Colonic mucosa (tissue), 4 donors: ENCODE data around the gene NGEF. TPM values are rescaled to one million over a fixed set of nuclear protein-coding genes. Genes with fewer than 3 reads are reported as not detected.
A peak's percentile ranks its signal among the peaks of the same experiment; 100 is the strongest.

Experiments used
- DNase-seq: peaks from one replicate; pipeline ENCODE4 v3.0.0-alpha.2; 2020
- H3K27ac ChIP-seq: fragments of 200-600 bp; one replicate; pipeline ENCODE4 v1.8.0; 2021
- H3K27me3 ChIP-seq: fragments of 200-600 bp; one replicate; pipeline ENCODE4 v1.8.0; 2021
- H3K36me3 ChIP-seq: fragments of 200-600 bp; one replicate; pipeline ENCODE4 v1.8.0; 2021
- H3K4me1 ChIP-seq: fragments of 200-600 bp; one replicate; pipeline ENCODE4 v1.8.0; 2021; ENCODE audit warnings: mild to moderate bottlenecking
- H3K4me3 ChIP-seq: fragments of 200-600 bp; one replicate; pipeline ENCODE4 v1.8.0; 2021
- H3K9ac ChIP-seq, 2 donors: one replicate each; pipeline ENCODE4 v1.7.0; 2013; ENCODE audit warnings: control low read depth in 2 of 2, low read depth in 2 of 2, low read length in 2 of 2
- H3K9me3 ChIP-seq: fragments of 200-600 bp; one replicate; pipeline ENCODE4 v1.8.0; 2021
- intact Hi-C: fragments of 100-400 bp; cut with DNase I; formaldehyde crosslinking; loops from one replicate; pipeline ENCODE4 v1.14.1; 2022
- total RNA-seq, 2 donors: library from RNA; stranded (reverse); fragmentation: NEBNext Ultra II Directional in 1 of 2; extraction: Animal tissue kit (Norgen Biotek cat#: 25700) in 1 of 2; gene quantifications; one replicate each; pipeline ENCODE4 v1.2.1, GENCODE V29; 2021
- TF ChIP-seq, protein P1 (sequence below): fragments of 200-600 bp; IDR thresholded peaks from one replicate; pipeline ENCODE4 v1.8.0; 2022; ENCODE audit warnings: antibody characterized with exemption, mild to moderate bottlenecking
- donor health status: healthy.
- donor health status: DM: no; HTN: no; CAD: no.
- donor health status: DM: no; HTN: no; CAD: no.

The NGEF gene
- total RNA-seq, 2 donors from 2014 or later: 25.6 to 34.0 TPM

DNA sequence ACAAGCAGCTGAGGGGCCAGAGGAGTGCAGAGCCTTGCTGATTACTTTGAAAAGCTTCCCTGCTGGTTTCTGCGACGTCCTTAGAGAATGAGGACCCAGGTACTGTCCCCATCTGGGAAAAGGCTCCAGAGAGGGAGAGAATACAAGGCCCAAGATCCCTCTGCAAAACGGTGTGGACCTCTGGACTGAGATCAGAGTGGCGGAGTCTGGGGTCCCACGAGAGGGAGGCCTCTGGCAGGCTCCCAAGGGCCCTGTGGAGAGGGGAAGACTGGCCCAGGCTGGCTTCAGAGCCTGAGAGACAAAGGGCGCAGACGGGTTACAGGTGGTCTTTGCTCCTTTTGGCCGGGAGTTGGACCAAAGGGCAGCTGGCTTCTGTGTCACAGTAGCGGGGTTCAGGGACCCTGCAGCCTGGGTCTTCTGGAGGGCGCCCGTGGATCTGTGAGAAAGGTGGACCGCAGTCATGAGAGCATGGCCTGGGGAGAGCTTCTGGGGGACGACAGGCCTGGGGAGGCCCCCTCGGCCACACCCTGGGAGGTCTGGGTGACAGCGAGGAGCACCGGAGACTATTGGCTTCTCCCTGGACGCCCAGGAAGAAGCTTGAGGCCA is 142.2 kb downstream of the NGEF start:
- no peak overlapping the region for H3K4me3 ChIP-seq

DNA sequence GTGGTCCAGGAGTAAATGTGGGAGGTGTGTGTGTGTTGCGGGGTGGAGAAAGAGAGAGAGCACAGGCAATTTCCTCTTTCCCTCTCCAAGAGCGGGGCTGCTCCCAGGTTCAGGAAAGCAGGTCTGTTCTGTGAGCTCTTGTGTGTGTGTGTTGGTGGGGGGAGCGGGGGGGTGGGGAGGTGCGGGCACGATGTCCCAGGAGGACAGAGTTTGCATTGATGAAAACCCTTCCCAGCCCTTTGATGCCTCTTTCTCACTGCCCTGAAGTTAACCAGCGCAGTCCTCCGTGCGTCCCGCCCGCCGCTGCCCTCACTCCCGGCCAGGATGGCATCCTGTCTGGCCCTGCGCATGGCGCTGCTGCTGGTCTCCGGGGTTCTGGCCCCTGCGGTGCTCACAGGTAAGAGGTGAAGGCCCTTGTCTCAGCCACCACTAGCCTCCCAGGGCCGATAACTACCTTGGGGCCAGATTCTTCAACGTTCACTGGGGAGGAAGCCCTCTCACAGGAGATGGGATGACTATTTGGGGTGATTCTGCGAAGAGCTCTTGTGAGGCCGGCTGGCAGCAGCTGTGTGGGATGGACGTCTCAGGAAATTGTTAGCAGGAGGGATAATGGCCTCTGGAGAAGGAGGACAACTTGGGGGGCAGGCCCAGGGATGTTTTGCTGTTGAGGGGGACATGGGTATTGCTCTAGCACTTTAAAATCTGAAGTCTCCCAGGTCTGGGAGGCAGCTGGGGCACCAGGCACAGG is 142.9 kb downstream of the NGEF start, which contains the start of gene SNORC:
SNORC (plus strand) TSS at position 247 of the 748 bp plus-strand sequence; CDS start at position 325, 78 bp downstream.
- H3K9ac ChIP-seq: peak within 1 kb of the TSS in 1 of 2 donors; percentile 44
- intact Hi-C loops: no loop called here
- H3K4me3 ChIP-seq: no peak within 1 kb of the TSS
- no peak for DNase-seq
- peaks cover 18% of the 10 kb centered on the region for H3K4me1 ChIP-seq
- no peak within 1 kb of the TSS for H3K27ac ChIP-seq
- H3K36me3 ChIP-seq: no peaks in the 10 kb centered on the region
- TF ChIP-seq, protein P1, sequence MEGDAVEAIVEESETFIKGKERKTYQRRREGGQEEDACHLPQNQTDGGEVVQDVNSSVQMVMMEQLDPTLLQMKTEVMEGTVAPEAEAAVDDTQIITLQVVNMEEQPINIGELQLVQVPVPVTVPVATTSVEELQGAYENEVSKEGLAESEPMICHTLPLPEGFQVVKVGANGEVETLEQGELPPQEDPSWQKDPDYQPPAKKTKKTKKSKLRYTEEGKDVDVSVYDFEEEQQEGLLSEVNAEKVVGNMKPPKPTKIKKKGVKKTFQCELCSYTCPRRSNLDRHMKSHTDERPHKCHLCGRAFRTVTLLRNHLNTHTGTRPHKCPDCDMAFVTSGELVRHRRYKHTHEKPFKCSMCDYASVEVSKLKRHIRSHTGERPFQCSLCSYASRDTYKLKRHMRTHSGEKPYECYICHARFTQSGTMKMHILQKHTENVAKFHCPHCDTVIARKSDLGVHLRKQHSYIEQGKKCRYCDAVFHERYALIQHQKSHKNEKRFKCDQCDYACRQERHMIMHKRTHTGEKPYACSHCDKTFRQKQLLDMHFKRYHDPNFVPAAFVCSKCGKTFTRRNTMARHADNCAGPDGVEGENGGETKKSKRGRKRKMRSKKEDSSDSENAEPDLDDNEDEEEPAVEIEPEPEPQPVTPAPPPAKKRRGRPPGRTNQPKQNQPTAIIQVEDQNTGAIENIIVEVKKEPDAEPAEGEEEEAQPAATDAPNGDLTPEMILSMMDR: no peak
- H3K9me3 ChIP-seq: no peaks in the 10 kb centered on the region
- no peaks in the 10 kb centered on the region for H3K27me3 ChIP-seq

More for the DNA sequence above, 142.2 kb downstream of the NGEF start:
- no peak for DNase-seq
- Histone ChIP-seq H3K27ac (no peak overlapping the region), H3K4me1 (peaks cover 15% of the 10 kb centered on the region), H3K27me3 (no peaks in the 10 kb centered on the region), H3K9ac (no peak overlapping the region), H3K36me3 (no peaks in the 10 kb centered on the region), H3K9me3 (no peaks in the 10 kb centered on the region)
- intact Hi-C loops: no loop called here
- TF ChIP-seq, protein P1: no peak

DNA sequence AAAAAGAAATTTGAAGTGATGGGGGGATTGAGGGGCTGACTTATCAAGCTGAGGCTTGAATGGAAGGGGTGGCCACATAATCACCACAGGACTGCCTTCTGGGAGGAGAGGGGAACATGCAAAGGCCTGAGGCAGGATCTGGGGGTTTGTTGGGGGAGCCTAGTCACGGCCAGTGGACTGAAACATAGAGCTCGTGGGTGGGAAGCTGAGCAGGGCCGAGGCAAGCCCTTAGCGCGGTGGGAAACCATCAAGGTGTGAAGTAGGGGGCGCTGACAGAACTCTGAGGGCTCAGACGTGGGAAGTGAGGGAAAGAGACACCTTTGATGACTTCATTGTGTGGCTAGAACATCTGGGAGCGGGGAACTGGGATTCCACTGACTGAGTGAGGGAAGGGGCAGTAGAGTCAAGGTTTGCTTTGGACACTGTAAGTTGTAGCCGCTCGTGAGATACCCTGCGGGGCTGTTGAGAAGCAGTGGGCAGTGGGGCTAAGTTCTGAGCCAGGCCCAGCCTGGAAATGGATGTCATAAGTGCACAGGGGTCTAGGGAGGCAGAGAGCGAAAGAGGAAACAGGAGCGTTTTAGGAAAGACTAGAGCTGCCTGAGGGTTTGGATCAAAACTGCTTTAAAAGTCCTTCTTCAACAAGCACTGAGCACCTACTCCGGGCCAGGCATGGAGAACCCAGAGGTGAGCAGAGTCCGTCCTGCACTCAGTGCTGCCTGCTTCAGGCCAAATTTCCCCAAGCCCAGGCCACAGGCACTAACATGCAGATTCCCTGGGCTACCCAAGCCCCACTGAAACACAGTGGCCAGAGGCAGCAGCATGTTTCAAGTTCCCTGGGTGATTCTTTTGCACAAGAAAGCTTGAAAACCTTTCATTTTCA is 143.7 kb downstream of the NGEF start:
- TF ChIP-seq, protein P1: no peak
- intact Hi-C loops: no loop called here
- no peak for DNase-seq

DNA sequence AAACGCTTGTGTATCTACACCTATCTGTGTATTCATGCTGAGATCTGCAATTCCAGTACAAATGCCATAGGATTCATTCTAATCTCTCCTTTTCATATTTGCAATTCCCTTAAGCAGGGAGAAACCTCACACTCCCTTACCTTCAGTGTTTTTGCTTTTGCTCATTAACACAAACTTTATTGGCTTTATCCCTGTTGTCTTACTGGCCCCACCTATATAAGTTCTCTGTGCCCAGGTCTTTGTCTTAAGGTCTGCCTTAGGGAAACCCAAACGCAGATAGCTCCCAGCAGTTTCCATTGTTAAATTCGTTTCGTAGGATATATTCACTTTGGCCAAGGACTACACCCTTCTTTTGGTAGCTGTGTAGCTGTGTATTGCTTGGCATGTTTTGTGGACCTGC is 147.0 kb downstream of the NGEF start:
- peaks cover 5% of the 10 kb centered on the region for H3K4me1 ChIP-seq
- intact Hi-C loops: no loop called here

More for the DNA sequence above, 143.7 kb downstream of the NGEF start:
- Histone ChIP-seq H3K4me3 (no peak overlapping the region), H3K27ac (no peak overlapping the region), H3K36me3 (no peaks in the 10 kb centered on the region), H3K4me1 (peaks cover 13% of the 10 kb centered on the region), H3K9me3 (no peaks in the 10 kb centered on the region), H3K27me3 (no peaks in the 10 kb centered on the region), H3K9ac (peak overlapping the region in 1 of 2 donors; percentile 44)

More for the DNA sequence above, 147.0 kb downstream of the NGEF start:
- Histone ChIP-seq H3K27ac (peak overlapping the region; percentile 50), H3K36me3 (no peaks in the 10 kb centered on the region), H3K27me3 (no peaks in the 10 kb centered on the region), H3K9ac (peak overlapping the region in 1 of 2 donors; percentile 23), H3K9me3 (no peaks in the 10 kb centered on the region), H3K4me3 (no peak overlapping the region)
- DNase-seq: no peak
- TF ChIP-seq, protein P1: no peak
